Measurements from ENCODE around the gene MSL3B.

The MSL3B gene

GRCh38 chr2:233839447-233839820, 28.8 kb downstream of the MSL3B start:
- Histone ChIP-seq H3K9me3 (ENCODE audit: control insufficient read depth in 1 of 2, insufficient read depth in 1 of 2, low read depth in 1 of 2, low read length in 2 of 2) (no peaks in the 10 kb centered on the region), H3K9me2 (ENCODE audit: insufficient read depth) (no peaks in the 10 kb centered on the region), H3K4me1 (ENCODE audit: control insufficient read depth in 1 of 2, insufficient read depth in 2 of 2, low read length in 2 of 2) (no peaks in the 10 kb centered on the region), H3K4me2 (ENCODE audit: low read length) (no peak overlapping the region), H3K79me2 (ENCODE audit: insufficient read depth, low read length) (peaks cover 99% of the 10 kb centered on the region), H3K4me3 (replicated peaks in 1 of 2; ENCODE audit: low read depth in 1 of 2, low read length in 2 of 2) (no peak overlapping the region), H2AFZ (ENCODE audit: low read depth, low read length, poor library complexity, severe bottlenecking) (no peak overlapping the region), H4K20me1 (ENCODE audit: insufficient read depth) (peaks cover 26% of the 10 kb centered on the region; the same call in 1 of the 2 replicates), H3K36me3 (ENCODE audit: control insufficient read depth in 1 of 2, insufficient read depth in 2 of 2, low read length in 2 of 2) (peaks cover 86 to 96% of the 10 kb centered on the region in 2 experiments), H3K27me3 (ENCODE audit: insufficient read depth, low read length) (no peaks in the 10 kb centered on the region), H3K9ac (ENCODE audit: low read length) (no peak overlapping the region), H3K27ac (ENCODE audit: low read depth, low read length) (no peak overlapping the region)
- CTCF ChIA-PET = no interaction called here
- BruUV-seq (replicated peaks) = no TSS peak
- POLR2A ChIA-PET = no interaction called here
- no peak for TF ChIP-seq POLR2AphosphoS5 (IDR thresholded peaks at IDR 0.05; ENCODE audit: low read depth, low read length)
- TF ChIP-seq SP1 (IDR thresholded peaks at IDR 0.05; ENCODE audit: low read depth) = no peak
- no peak for TF ChIP-seq CTCF (IDR thresholded peaks at IDR 0.05 in 2 of 3, conservative IDR thresholded peaks at IDR 0.05 in 1 of 3; ENCODE audit: borderline replicate concordance in 1 of 3, insufficient read depth in 1 of 3, low read depth in 2 of 3, low read length in 2 of 3)
- intact Hi-C loops (cut with micrococcal nuclease) = loop anchor here (10.0 kb wide), 1 partner anchor 355 kb away; no protein-coding TSS in a partner anchor
- ATAC-seq (no peak), DNase-seq (ENCODE audit: low read depth, low spot score) (no peak)
- RAD21 ChIA-PET (ENCODE audit: low non-redundant PET in 1 of 2, low total read pairs in 2 of 2, uncharacterized antibody in 2 of 2, unreplicated experiment in 2 of 2) = no interaction called here

- Histone ChIP-seq H3K27ac (ENCODE audit: low read depth, low read length) (no peak overlapping the region), H4K20me1 (ENCODE audit: insufficient read depth) (peaks cover 26% of the 10 kb centered on the region; the same call in 1 of the 2 replicates), H2AFZ (ENCODE audit: low read depth, low read length, poor library complexity, severe bottlenecking) (no peak overlapping the region), H3K79me2 (ENCODE audit: insufficient read depth, low read length) (peaks cover 97% of the 10 kb centered on the region), H3K9me3 (ENCODE audit: control insufficient read depth in 1 of 2, insufficient read depth in 1 of 2, low read depth in 1 of 2, low read length in 2 of 2) (no peaks in the 10 kb centered on the region), H3K9ac (ENCODE audit: low read length) (no peak overlapping the region), H3K27me3 (ENCODE audit: insufficient read depth, low read length) (no peaks in the 10 kb centered on the region), H3K4me2 (ENCODE audit: low read length) (no peak overlapping the region), H3K4me1 (ENCODE audit: control insufficient read depth in 1 of 2, insufficient read depth in 2 of 2, low read length in 2 of 2) (no peaks in the 10 kb centered on the region), H3K36me3 (ENCODE audit: control insufficient read depth in 1 of 2, insufficient read depth in 2 of 2, low read length in 2 of 2) (peaks cover 80 to 90% of the 10 kb centered on the region in 2 experiments), H3K4me3 (replicated peaks in 1 of 2; ENCODE audit: low read depth in 1 of 2, low read length in 2 of 2) (no peak overlapping the region), H3K9me2 (ENCODE audit: insufficient read depth) (no peaks in the 10 kb centered on the region)
- RAD21 ChIA-PET (ENCODE audit: low non-redundant PET in 1 of 2, low total read pairs in 2 of 2, uncharacterized antibody in 2 of 2, unreplicated experiment in 2 of 2) = no interaction called here
- POLR2A ChIA-PET = no interaction called here
- CTCF ChIA-PET = no interaction called here
- no peak for DNase-seq (ENCODE audit: low read depth, low spot score)
- intact Hi-C loops (cut with micrococcal nuclease) = loop anchor here (10.0 kb wide), 1 partner anchor 354 kb away; no protein-coding TSS in a partner anchor
- no TSS peak for BruUV-seq (replicated peaks)
- no peak for ATAC-seq
- no peak for TF ChIP-seq SIN3A (IDR thresholded peaks at IDR 0.05; ENCODE audit: low read depth)
- TF ChIP-seq CBX3 (IDR thresholded peaks at IDR 0.05; ENCODE audit: low read depth) = no peak
- no peak for TF ChIP-seq FOSL1 (IDR thresholded peaks at IDR 0.05; ENCODE audit: low read depth)
- no peak for TF ChIP-seq RAD21 (IDR thresholded peaks at IDR 0.05; ENCODE audit: low read depth)
- TF ChIP-seq EGR1 (IDR thresholded peaks at IDR 0.05; ENCODE audit: low read depth) = no peak
- TF ChIP-seq CEBPB (IDR thresholded peaks at IDR 0.05; ENCODE audit: low read depth) = no peak
- no peak for TF ChIP-seq TCF7L2 (IDR thresholded peaks at IDR 0.05; ENCODE audit: borderline replicate concordance, extremely low read depth, insufficient read depth, insufficient read length)
- TF ChIP-seq ZNF274 (IDR thresholded peaks at IDR 0.05; ENCODE audit: low read depth, low read length) = no peak
- TF ChIP-seq POLR2A (IDR thresholded peaks at IDR 0.05; ENCODE audit: borderline replicate concordance, extremely low read depth, insufficient read depth, insufficient read length) = no peak
- no peak for TF ChIP-seq POLR2AphosphoS5 (IDR thresholded peaks at IDR 0.05; ENCODE audit: low read depth, low read length)
- TF ChIP-seq YY1 (IDR thresholded peaks at IDR 0.05; ENCODE audit: extremely low read depth, insufficient replicate concordance, low read depth, low read length) = no peak
- no peak for TF ChIP-seq CTCF (IDR thresholded peaks at IDR 0.05 in 2 of 3, conservative IDR thresholded peaks at IDR 0.05 in 1 of 3; ENCODE audit: borderline replicate concordance in 1 of 3, insufficient read depth in 1 of 3, low read depth in 2 of 3, low read length in 2 of 3)
- TF ChIP-seq ZFX (IDR thresholded peaks at IDR 0.05) = no peak
Observed at GRCh38 chr2:233838726-233839446, 29.3 kb downstream of the MSL3B start.

Measured in HCT116 (cell line).